Cardiac muscle cell (in vitro differentiated cells and primary cell): ENCODE results near the gene PKD1. TPM values are rescaled to one million over a fixed set of nuclear protein-coding genes. Genes with fewer than 3 reads are reported as not detected.

Experiments used
- DNase-seq, 2 donors: peaks; one replicate each; pipeline versions ENCODE4 v3.0.0 to v3.0.0-alpha.2; 2010 to 2017; ENCODE audit warnings: low read depth in 1 of 2, low spot score in 1 of 2
- H3K27ac ChIP-seq: fragments of 200-600 bp; sonication (generic); 2 replicates; pipeline ENCODE4 v1.5.1; 2016
- H3K27me3 ChIP-seq: fragments of 200-600 bp; sonication (generic); 2 replicates; pipeline ENCODE4 v1.6.0; 2016; ENCODE audit warnings: control low read depth
- H3K36me3 ChIP-seq: fragments of 200-600 bp; sonication (generic); 2 replicates; pipeline ENCODE4 v1.5.1; 2016; ENCODE audit warnings: control low read depth
- H3K4me1 ChIP-seq: fragments of 200-600 bp; sonication (generic); 2 replicates; pipeline ENCODE4 v1.8.1; 2017; ENCODE audit warnings: low read depth, mild to moderate bottlenecking, mixed run types
- H3K4me3 ChIP-seq: fragments of 200-600 bp; sonication (generic); 2 replicates; pipeline ENCODE4 v1.5.1; 2016; ENCODE audit warnings: mild to moderate bottlenecking
- H3K9me3 ChIP-seq: fragments of 200-600 bp; sonication (generic); 2 replicates; pipeline ENCODE4 v1.5.1; 2017; ENCODE audit warnings: low read depth, mild to moderate bottlenecking, control low read depth
- CTCF ChIP-seq: IDR thresholded peaks from 2 replicates; pipeline ENCODE4 v1.5.1; 2012; ENCODE audit warnings: low read depth, mild to moderate bottlenecking, low read length
- polyA plus RNA-seq: library from polyadenylated mRNA; unstranded; fragments of >200 nt; fragmentation: Nextera tagmentation; extraction: Ambion mirVana; gene quantifications from 2 replicates; pipeline ENCODE4 v1.2.1, GENCODE V29; 2016
- total RNA-seq: library from RNA; depleted of rRNA; stranded (reverse); fragments of >200 nt; gene quantifications from 2 replicates; pipeline ENCODE4 v1.2.3, GENCODE V29; 2016

PKD1 gene
- total and polyA plus RNA-seq, 2 experiments from 2014 or later, result 49.9 to 206 TPM

- H3K36me3 ChIP-seq, result no peaks in the 10 kb centered on the region
- no peaks in the 10 kb centered on the region for H3K9me3 ChIP-seq
- DNase-seq, result no peak
- H3K4me1 ChIP-seq, result peaks cover 27% of the 10 kb centered on the region
- no peaks in the 10 kb centered on the region for H3K27me3 ChIP-seq
- TF ChIP-seq CTCF, result no peak
- no peak overlapping the region for H3K27ac ChIP-seq
- H3K4me3 ChIP-seq, result no peak overlapping the region
These were observed 22.0 kb upstream of the PKD1 start for GRCh38 chr16:2157480-2158261.

GRCh38 chr16:2156849-2157224 lies 21.1 kb upstream of the PKD1 start:
- Histone ChIP-seq H3K4me3 (peak overlapping the region; percentile 91), H3K4me1 (peaks cover 29% of the 10 kb centered on the region), H3K27me3 (no peaks in the 10 kb centered on the region), H3K36me3 (no peaks in the 10 kb centered on the region), H3K27ac (peak overlapping the region; percentile 63), H3K9me3 (no peaks in the 10 kb centered on the region)
- TF ChIP-seq CTCF, result no peak
- DNase-seq, result no peak

GRCh38 chr16:2155977-2156848 lies 20.5 kb upstream of the PKD1 start:
- no peak for TF ChIP-seq CTCF
- Histone ChIP-seq H3K27ac (peak overlapping the region; percentile 63), H3K27me3 (no peaks in the 10 kb centered on the region), H3K4me1 (peaks cover 29% of the 10 kb centered on the region), H3K4me3 (peak overlapping the region; percentile 91), H3K36me3 (no peaks in the 10 kb centered on the region), H3K9me3 (no peaks in the 10 kb centered on the region)
- peak; percentile 59 to 74 for DNase-seq

- peak within 1 kb of the TSS; percentile 67 for H3K27ac ChIP-seq
- peaks cover 33% of the 10 kb centered on the region for H3K4me1 ChIP-seq
- H3K27me3 ChIP-seq, result no peaks in the 10 kb centered on the region
- no peak for TF ChIP-seq CTCF
- H3K36me3 ChIP-seq, result no peaks in the 10 kb centered on the region
- DNase-seq, result peak; percentile 100
- no peaks in the 10 kb centered on the region for H3K9me3 ChIP-seq
- peak within 1 kb of the TSS; percentile 91 for H3K4me3 ChIP-seq
These were observed 19.6 kb upstream of the PKD1 start, which contains the start of gene TRAF7 for GRCh38 chr16:2155091-2155950. Gene TRAF7, plus strand, starts transcription at chr16:2155782. Its CDS starts 8,139 bp downstream, at chr16:2163921.

- H3K36me3 ChIP-seq, result no peaks in the 10 kb centered on the region
- no peaks in the 10 kb centered on the region for H3K9me3 ChIP-seq
- peak overlapping the region; percentile 67 for H3K27ac ChIP-seq
- H3K4me1 ChIP-seq, result peaks cover 33% of the 10 kb centered on the region
- TF ChIP-seq CTCF, result no peak
- DNase-seq, result no peak
- H3K27me3 ChIP-seq, result no peaks in the 10 kb centered on the region
- peak overlapping the region; percentile 78 for H3K4me3 ChIP-seq
These were observed 18.9 kb upstream of the PKD1 start for GRCh38 chr16:2154533-2155090.
